B cell (primary cell): ENCODE results near the gene BCKDHA. TPM values are rescaled to one million over a fixed set of nuclear protein-coding genes. Genes with fewer than 3 reads are reported as not detected.

Experiments used
- ATAC-seq: fragments of 200-7000 bp; cut with Tn5 transposase; one replicate; pipeline ENCODE4 v1.10.0; 2021; ENCODE audit warnings: low read depth, mild to moderate bottlenecking, moderate number of reproducible peaks, moderate library complexity
- CTCF ChIA-PET: fragments of 350-600 bp; sonication (Branson Sonifier 250); formaldehyde crosslinking; loops from one replicate; lab custom pipeline; 2021; ENCODE audit warnings: antibody characterized with exemption, inconsistent platforms; lab: Charles Lee
- POLR2A ChIA-PET: fragments of 350-600 bp; sonication (Branson Sonifier 250); formaldehyde crosslinking; loops from one replicate; lab custom pipeline; 2021; ENCODE audit warnings: antibody characterized with exemption; lab: Charles Lee
- DNase-seq: peaks from one replicate; pipeline ENCODE4 v3.0.0; 2013
- H2AFZ ChIP-seq: 2 replicates; pipeline ENCODE4 v1.6.1; 2012; ENCODE audit warnings: mild to moderate bottlenecking, low read depth, low read length; ENCODE audit not compliant: insufficient read depth, poor library complexity, severe bottlenecking
- H3K27ac ChIP-seq, 2 donors: 1 replicate in 1 of 2; 2 replicates in 1 of 2; pipeline ENCODE4 v1.5.1; 2012 to 2013; ENCODE audit warnings: low read length in 2 of 2, mild to moderate bottlenecking in 2 of 2, moderate library complexity in 1 of 2
- H3K27me3 ChIP-seq, 4 experiments: fragments of 200-600 bp in 1 of 4; sonication (generic) in 1 of 4; replicated peaks in 1 of 4; 1 replicate in 2 of 4; 2 replicates in 2 of 4; pipeline versions ENCODE4 v1.6.1 to v1.7.0; 2013 to 2016; ENCODE audit warnings: low read length in 3 of 4, mild to moderate bottlenecking in 2 of 4, mixed read lengths in 1 of 4, moderate library complexity in 1 of 4; ENCODE audit not compliant: insufficient read depth in 4 of 4, control insufficient read depth in 3 of 4; ENCODE audit errors: control extremely low read depth in 1 of 4
- H3K36me3 ChIP-seq, 2 experiments: replicated peaks in 1 of 2; 1 replicate in 1 of 2; 2 replicates in 1 of 2; pipeline versions ENCODE4 v1.6.1 to v1.7.1; 2013; ENCODE audit warnings: low read length in 1 of 2; ENCODE audit not compliant: insufficient read depth in 2 of 2, control insufficient read depth in 1 of 2; ENCODE audit errors: control extremely low read depth in 1 of 2, extremely low read depth in 1 of 2
- H3K4me1 ChIP-seq, 2 donors: fragments of 200-600 bp in 1 of 2; sonication (generic) in 1 of 2; 1 replicate in 1 of 2; 2 replicates in 1 of 2; pipeline versions ENCODE4 v1.5.1 to v1.6.1; 2013 to 2017; ENCODE audit warnings: low read length in 2 of 2; ENCODE audit not compliant: control insufficient read depth in 2 of 2, insufficient read depth in 2 of 2
- H3K4me2 ChIP-seq: replicated peaks from 2 replicates; pipeline ENCODE3; 2012; ENCODE audit warnings: mild to moderate bottlenecking, low read depth, low read length; ENCODE audit not compliant: poor library complexity, severe bottlenecking
- H3K4me3 ChIP-seq, 5 experiments: fragments of 200-600 bp in 1 of 5; sonication (generic) in 1 of 5; 1 replicate in 3 of 5; 2 replicates in 2 of 5; pipeline versions ENCODE4 v1.5.1 to v1.7.0; 2011 to 2016; ENCODE audit warnings: low read length in 4 of 5, mild to moderate bottlenecking in 4 of 5, low read depth in 2 of 5, control low read depth in 1 of 5, moderate library complexity in 1 of 5; ENCODE audit not compliant: insufficient read depth in 1 of 5; ENCODE audit errors: control extremely low read depth in 1 of 5, extremely low read depth in 1 of 5
- H3K79me2 ChIP-seq: fragments of 200-600 bp; sonication (generic); one replicate; pipeline ENCODE4 v1.6.0; 2016; ENCODE audit warnings: low read length; ENCODE audit not compliant: control insufficient read depth, insufficient read depth
- H3K9ac ChIP-seq: fragments of 200-600 bp; sonication (generic); 2 replicates; pipeline ENCODE4 v1.6.1; 2017; ENCODE audit warnings: mild to moderate bottlenecking, low read length, moderate library complexity
- H3K9me3 ChIP-seq, 3 donors: one replicate each; pipeline versions ENCODE4 v1.6.1 to v1.7.1; 2013; ENCODE audit warnings: low read length in 2 of 3; ENCODE audit not compliant: control insufficient read depth in 2 of 3, insufficient read depth in 1 of 3; ENCODE audit errors: control extremely low read depth in 1 of 3
- H4K20me1 ChIP-seq: 2 replicates; pipeline ENCODE4 v1.6.0; 2012; ENCODE audit warnings: mild to moderate bottlenecking, low read length; ENCODE audit not compliant: insufficient read depth, control insufficient read depth, poor library complexity, severe bottlenecking
- H3K27ac Mint-ChIP-seq: one replicate; pipeline ENCODE4 v1.8.0; 2021; ENCODE audit warnings: mixed read lengths
- H3K27me3 Mint-ChIP-seq: one replicate; pipeline ENCODE4 v1.8.0; 2021; ENCODE audit warnings: mixed read lengths
- H3K4me1 Mint-ChIP-seq: one replicate; pipeline ENCODE4 v1.8.0; 2021; ENCODE audit warnings: mixed read lengths
- H3K4me3 Mint-ChIP-seq: one replicate; pipeline ENCODE4 v1.8.0; 2021; ENCODE audit warnings: mixed read lengths
- H3K9me3 Mint-ChIP-seq: one replicate; pipeline ENCODE4 v1.8.0; 2022; ENCODE audit warnings: mixed read lengths; ENCODE audit not compliant: insufficient read depth
- CTCF ChIP-seq: fragments of 200-600 bp; IDR thresholded peaks from one replicate; pipeline ENCODE4 v1.8.0; 2022; ENCODE audit warnings: antibody characterized with exemption, mild to moderate bottlenecking
- EZH2 ChIP-seq: IDR thresholded peaks from 2 replicates; pipeline ENCODE4 v1.6.1; 2012; ENCODE audit warnings: borderline replicate concordance, low read depth, mild to moderate bottlenecking, moderate library complexity, low read length; ENCODE audit not compliant: insufficient read depth, poor library complexity, severe bottlenecking
- WGBS: methylation state at CpG from one replicate; pipeline ENCODE4 v1.1.5; 2013; ENCODE audit warnings: missing lambda C conversion rate; ENCODE audit not compliant: insufficient coverage; 5-methylcytosine and 5-hydroxymethylcytosine counted together
- intact Hi-C: fragments of 100-400 bp; cut with micrococcal nuclease; formaldehyde crosslinking; loops from one replicate; pipeline ENCODE4 v1.10.0; 2022
- polyA plus RNA-seq: library from polyadenylated mRNA; depleted of rRNA; stranded (reverse); fragments of >200 nt; gene quantifications from 2 replicates; pipeline ENCODE4 v1.2.3, GENCODE V29; 2012
- total RNA-seq, 2 donors: library from RNA; stranded (reverse); fragments of 120-200 nt in 1 of 2; gene quantifications; 1 replicate in 1 of 2; 2 replicates in 1 of 2; pipeline versions ENCODE4 v1.2.3 to v1.2.4, GENCODE V29; 2013 to 2022

Gene BCKDHA
- total and polyA plus RNA-seq, 2 donors (not counting 1 experiment from before 2014, with no cell fraction given) = 20.6 to 39.7 TPM

- no peak for DNase-seq
Observed at GRCh38 chr19:41426952-41427646, 29.5 kb downstream of the BCKDHA start, which contains the start of gene B3GNT8. B3GNT8 (minus strand) TSS chr19:41427374; CDS start chr19:41426778, 596 bp downstream.

More at GRCh38 chr19:41426952-41427646, 29.5 kb downstream of the BCKDHA start, which contains the start of gene B3GNT8:
- no peaks in the 10 kb centered on the region for H3K79me2 ChIP-seq
- H3K27ac Mint-ChIP-seq = peak within 1 kb of the TSS; percentile 57
- peak within 1 kb of the TSS; percentile 19 for H3K9ac ChIP-seq
- H3K27ac ChIP-seq = peak within 1 kb of the TSS in 1 of 2 donors; percentile 36
- no peaks in the 10 kb centered on the region for H3K27me3 Mint-ChIP-seq
- peak within 1 kb of the TSS; percentile 69 for H3K4me2 ChIP-seq
- H3K36me3 ChIP-seq = peaks cover 0 to 48% of the 10 kb centered on the region in 2 experiments
- intact Hi-C loops = no loop called here
- 34% methylated on average over 12 of the region's 19 CpGs for WGBS
- POLR2A ChIA-PET = no interaction called here
- TF ChIP-seq EZH2 = no peak
- TF ChIP-seq CTCF = no peak
- no peaks in the 10 kb centered on the region for H3K9me3 Mint-ChIP-seq
- no peaks in the 10 kb centered on the region for H4K20me1 ChIP-seq
- peaks cover 13% of the 10 kb centered on the region for H3K4me1 Mint-ChIP-seq
- peak within 1 kb of the TSS; percentile 49 for H3K4me3 Mint-ChIP-seq
- peaks cover 12 to 15% of the 10 kb centered on the region in 2 donors for H3K4me1 ChIP-seq
- CTCF ChIA-PET = interaction anchor here (1.4 kb wide), 1 partner anchor 22 kb away, joined by 5 read pairs; no protein-coding TSS in a partner anchor
- peak; percentile 24 for ATAC-seq
- peak within 1 kb of the TSS; percentile 71 for H2AFZ ChIP-seq
- H3K4me3 ChIP-seq = peak within 1 kb of the TSS in 1 of 5 experiments; percentile 40
- H3K9me3 ChIP-seq = no peaks in the 10 kb centered on the region
- no peaks in the 10 kb centered on the region for H3K27me3 ChIP-seq
